Smooth muscle cell of the brain vasculature (primary cell): ENCODE measurements around the gene RANBP3.
"Not testable (repeated sequence)": the region's sequence is repeated elsewhere in the genome, so short reads cannot be mapped to it uniquely, and the experiment has no call there.

Experiments used
- DNase-seq: peaks from one replicate; pipeline ENCODE4 v3.0.0-alpha.2; 2012; ENCODE audit warnings: low read depth, low spot score

Gene RANBP3

GRCh38 chr19:5988517-5989387 is 10.8 kb upstream of the RANBP3 start:
- no peak for DNase-seq

- DNase-seq: peak; percentile 57
Observed at GRCh38 chr19:5987077-5987818, 9.3 kb upstream of the RANBP3 start.

- DNase-seq: not testable (repeated sequence)
Observed at GRCh38 chr19:5985837-5986236, 7.9 kb upstream of the RANBP3 start.

GRCh38 chr19:5985098-5985783 is 7.3 kb upstream of the RANBP3 start:
- DNase-seq: no peak

- DNase-seq: no peak
Observed at GRCh38 chr19:5984600-5984999, 6.7 kb upstream of the RANBP3 start.

GRCh38 chr19:5983367-5983955 is 5.5 kb upstream of the RANBP3 start:
- DNase-seq: no peak

- DNase-seq: no peak
Observed at GRCh38 chr19:5978606-5979552, 939 bp upstream of the RANBP3 start.

GRCh38 chr19:5977222-5977784 is 637 bp downstream of the RANBP3 start:
- DNase-seq: no peak

- DNase-seq: no peak
Observed at GRCh38 chr19:5976768-5977167, 1.2 kb downstream of the RANBP3 start.

- DNase-seq: no peak
Observed at GRCh38 chr19:5975388-5975728, 2.6 kb downstream of the RANBP3 start.

- DNase-seq: no peak
Observed at GRCh38 chr19:5974721-5975387, 3.1 kb downstream of the RANBP3 start.

GRCh38 chr19:5973867-5974635 is 3.9 kb downstream of the RANBP3 start:
- DNase-seq: no peak

GRCh38 chr19:5973376-5973775 is 4.6 kb downstream of the RANBP3 start:
- DNase-seq: no peak

GRCh38 chr19:5972355-5972731 is 5.6 kb downstream of the RANBP3 start:
- no peak for DNase-seq

GRCh38 chr19:5971714-5972354 is 6.1 kb downstream of the RANBP3 start:
- no peak for DNase-seq

- DNase-seq: no peak
Observed at GRCh38 chr19:5969476-5969875, 8.5 kb downstream of the RANBP3 start.

GRCh38 chr19:5968431-5969373 is 9.2 kb downstream of the RANBP3 start:
- no peak for DNase-seq

- no peak for DNase-seq
Observed at GRCh38 chr19:5967994-5968430, 9.9 kb downstream of the RANBP3 start.
